ENCODE results near the gene BICRA.
"Not testable (repeated sequence)": the region's sequence is repeated elsewhere in the genome, so short reads cannot be mapped to it uniquely, and the experiment has no call there.

The BICRA gene

GRCh38 chr19:47719047-47719859, 110.3 kb downstream of the BICRA start:
- DNase-seq, result no peak

- DNase-seq, result no peak
Observed at GRCh38 chr19:47720669-47721422, 111.9 kb downstream of the BICRA start.

- DNase-seq, result peak; percentile 47
Observed at GRCh38 chr19:47723581-47723940, 114.6 kb downstream of the BICRA start.

- no peak for DNase-seq
Observed at GRCh38 chr19:47725759-47726401, 116.9 kb downstream of the BICRA start.

- DNase-seq, result no peak
Observed at GRCh38 chr19:47726467-47726866, 117.5 kb downstream of the BICRA start.

- not testable (repeated sequence) for DNase-seq
Observed at GRCh38 chr19:47728295-47728694, 119.4 kb downstream of the BICRA start.

- peak; percentile 47 for DNase-seq
Observed at GRCh38 chr19:47729468-47729798, 120.5 kb downstream of the BICRA start.

- peak; percentile 85 for DNase-seq
Observed at GRCh38 chr19:47729799-47730520, 121.0 kb downstream of the BICRA start.

GRCh38 chr19:47730521-47730889, 121.6 kb downstream of the BICRA start:
- no peak for DNase-seq

- DNase-seq, result no peak
Observed at GRCh38 chr19:47730910-47731309, 122.0 kb downstream of the BICRA start.

GRCh38 chr19:47735131-47735530, 126.2 kb downstream of the BICRA start:
- DNase-seq, result no peak

GRCh38 chr19:47740866-47741519, 132.1 kb downstream of the BICRA start:
- no peak for DNase-seq

GRCh38 chr19:47741544-47742140, 132.7 kb downstream of the BICRA start:
- no peak for DNase-seq

GRCh38 chr19:47742634-47743033, 133.7 kb downstream of the BICRA start:
- no peak for DNase-seq

- DNase-seq, result peak; percentile 98
Observed at GRCh38 chr19:47745010-47745901, 136.3 kb downstream of the BICRA start, which contains the start of gene NOP53. TSS of gene NOP53 (plus strand) at chr19:47745546. CDS start at chr19:47745560, 14 bp downstream.

- DNase-seq, result not testable (repeated sequence)
Observed at GRCh38 chr19:47746129-47746528, 137.2 kb downstream of the BICRA start.

- DNase-seq, result no peak
Observed at GRCh38 chr19:47749326-47749725, 140.4 kb downstream of the BICRA start.

GRCh38 chr19:47750752-47751151, 141.8 kb downstream of the BICRA start:
- no peak for DNase-seq

- no peak for DNase-seq
Observed at GRCh38 chr19:47752440-47753211, 143.7 kb downstream of the BICRA start.

All from stimulated activated CD8-positive, alpha-beta memory T cell treated with anti-CD3 and anti-CD28 coated beads, Interleukin-4, amount 100 ng/mL, for 48 hours (primary cell).